GM11168 (cell line): ENCODE measurements around the gene CLSTN2.

Source experiments
- in situ Hi-C: fragments of 300-500 bp; cut with MboI; formaldehyde crosslinking; loops from one replicate; pipeline ENCODE4 v1.12.0; 2022; ENCODE audit warnings: low sequenced_read_pairs; ENCODE audit not compliant: unreplicated experiment

CLSTN2 gene

DNA sequence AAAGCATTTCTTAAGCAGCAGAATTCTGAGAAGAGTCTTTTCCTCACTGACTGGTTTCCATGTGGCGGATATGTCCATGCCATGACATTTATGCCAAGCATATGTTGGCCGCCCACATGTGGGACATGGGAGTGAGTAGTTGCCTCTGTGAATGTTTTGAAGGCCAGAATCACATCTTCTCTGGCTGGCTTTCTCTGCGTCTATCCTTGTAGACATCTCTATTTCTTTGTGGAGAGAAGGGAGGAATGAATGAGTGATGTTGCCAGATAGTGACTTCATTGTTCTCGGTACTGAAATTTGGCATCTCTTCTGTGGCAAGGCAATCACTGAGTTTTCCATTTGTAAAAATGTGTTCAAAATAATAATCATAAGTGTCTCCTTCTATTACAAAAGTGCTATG is 316.0 kb downstream of the CLSTN2 start:
- in situ Hi-C loops, result no loop called here

DNA sequence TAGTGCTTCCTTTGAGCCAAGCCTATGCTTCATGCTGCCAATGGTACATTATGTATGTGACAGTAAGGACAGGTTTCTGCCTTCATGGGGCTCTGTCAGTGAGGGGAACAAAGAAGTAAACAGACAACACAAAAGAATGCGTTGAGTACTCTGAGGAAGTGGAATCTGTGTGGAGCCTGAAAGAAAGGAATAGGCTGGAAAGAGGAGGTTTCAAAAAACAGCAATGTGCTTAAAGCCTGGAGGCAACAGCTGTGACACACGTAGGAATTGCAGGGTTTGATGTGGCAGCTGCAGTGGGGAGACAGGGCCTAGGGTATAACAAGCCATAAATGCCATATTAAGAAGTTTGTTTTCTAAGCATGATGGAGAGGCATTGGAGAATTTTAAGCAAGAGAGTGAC is 316.7 kb downstream of the CLSTN2 start:
- in situ Hi-C loops, result no loop called here

GRCh38 chr3:140252812-140253656 is 318.0 kb downstream of the CLSTN2 start:
- in situ Hi-C loops, result no loop called here

GRCh38 chr3:140258222-140258724 is 323.3 kb downstream of the CLSTN2 start:
- in situ Hi-C loops, result no loop called here

- in situ Hi-C loops, result no loop called here
Measured at GRCh38 chr3:140265302-140265701, 330.3 kb downstream of the CLSTN2 start.

DNA sequence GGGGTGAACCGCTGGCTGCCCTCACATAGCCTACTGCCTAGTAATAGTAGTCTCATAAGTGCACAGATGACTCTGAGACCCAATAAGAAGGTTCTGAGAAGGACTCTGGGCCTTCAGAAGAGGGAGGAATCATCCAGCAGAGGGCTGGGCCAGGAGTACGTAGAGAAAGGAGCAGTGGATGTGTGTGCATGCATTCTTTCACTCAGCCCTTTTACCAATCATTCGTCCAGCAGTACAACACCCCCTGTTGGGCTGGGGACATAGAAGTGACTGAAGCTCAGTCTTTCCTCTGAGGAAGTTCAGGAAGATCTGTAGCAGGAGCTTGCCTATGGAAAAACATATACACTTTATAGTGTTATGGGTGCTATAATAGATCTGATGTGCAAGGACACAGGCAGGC is 333.1 kb downstream of the CLSTN2 start:
- in situ Hi-C loops, result no loop called here

- in situ Hi-C loops, result no loop called here
Measured at GRCh38 chr3:140268610-140269009, 333.6 kb downstream of the CLSTN2 start.

DNA sequence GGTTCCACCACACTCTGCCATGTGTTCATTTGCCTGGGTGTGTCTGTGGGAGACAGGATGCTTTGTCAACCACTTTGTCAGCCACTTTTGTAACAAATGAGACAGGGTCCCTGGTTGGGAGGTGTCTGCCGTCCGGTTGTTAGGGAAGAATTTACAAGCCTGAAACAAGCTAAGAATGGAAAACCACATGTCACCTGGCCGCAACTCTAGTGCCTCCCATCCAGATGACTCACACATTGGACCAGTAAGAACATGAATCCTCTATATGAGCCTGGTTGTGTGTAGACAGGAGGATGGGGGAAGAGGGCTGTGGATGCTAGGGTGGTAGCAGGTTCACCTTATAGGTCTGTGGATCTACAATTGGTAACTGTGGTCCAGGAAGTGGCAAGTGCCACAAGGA is 335.3 kb downstream of the CLSTN2 start:
- in situ Hi-C loops, result no loop called here

- in situ Hi-C loops, result no loop called here
Measured at GRCh38 chr3:140273542-140274195, 338.7 kb downstream of the CLSTN2 start.

DNA sequence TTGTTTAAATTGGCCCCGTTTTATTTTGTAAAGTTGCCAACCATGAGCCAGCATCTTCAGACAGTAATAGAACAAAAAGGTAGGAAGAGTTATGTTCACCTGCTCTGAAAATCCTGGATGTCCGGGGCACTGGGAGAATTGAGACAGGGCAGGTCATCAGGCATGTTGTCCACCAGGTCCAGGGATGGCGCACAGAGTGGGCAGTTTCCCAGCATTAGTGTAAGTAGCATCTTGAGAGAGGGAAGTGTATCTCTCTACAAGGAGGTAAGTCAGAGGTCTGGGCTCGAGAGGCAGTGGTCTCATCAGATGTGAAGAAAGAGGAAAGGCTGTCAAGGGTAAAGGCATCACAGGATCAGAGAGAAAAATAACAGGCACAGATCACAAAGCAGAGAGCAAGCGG is 339.4 kb downstream of the CLSTN2 start:
- in situ Hi-C loops, result no loop called here

- in situ Hi-C loops, result no loop called here
Measured at GRCh38 chr3:140276703-140277102, 341.7 kb downstream of the CLSTN2 start.

DNA sequence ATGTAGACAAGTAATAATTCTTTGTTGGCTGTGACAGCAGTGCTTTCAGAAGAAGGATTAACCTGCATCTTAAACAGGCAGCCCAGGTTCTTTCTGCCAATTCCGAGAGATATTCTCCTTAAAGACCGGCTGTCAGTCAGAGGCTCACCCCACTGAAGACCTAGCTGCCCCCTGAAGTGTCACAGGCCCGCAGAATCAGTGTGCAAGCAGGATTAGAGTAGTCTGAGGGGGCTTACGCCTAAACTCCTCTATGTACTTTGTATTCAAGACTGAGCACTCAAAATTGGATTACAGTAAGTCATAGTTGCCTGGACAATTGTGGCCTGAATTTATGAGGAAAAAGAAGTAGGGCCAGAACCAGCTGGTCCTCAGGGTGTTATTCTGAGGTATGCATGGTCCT is 342.9 kb downstream of the CLSTN2 start:
- in situ Hi-C loops, result no loop called here

DNA sequence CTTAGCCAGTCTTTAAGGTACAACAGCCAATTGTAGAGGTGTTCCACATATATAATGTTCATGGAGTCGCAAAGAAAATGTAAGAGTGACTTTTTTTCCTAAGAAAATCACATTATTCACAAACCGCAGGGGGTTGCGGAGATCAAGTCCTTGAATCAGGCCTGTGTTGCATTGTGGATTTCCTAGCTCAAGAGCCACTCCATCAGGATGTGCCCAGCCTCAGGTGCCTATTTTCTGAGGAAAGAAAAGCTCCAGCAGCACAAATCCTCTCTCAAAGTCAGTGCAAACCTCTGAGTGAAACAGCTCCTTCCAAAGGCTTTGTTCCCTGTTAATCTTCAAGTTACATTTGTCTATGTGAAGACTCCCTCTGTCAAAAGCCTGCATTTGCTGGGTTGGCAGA is 349.4 kb downstream of the CLSTN2 start:
- in situ Hi-C loops, result no loop called here

DNA sequence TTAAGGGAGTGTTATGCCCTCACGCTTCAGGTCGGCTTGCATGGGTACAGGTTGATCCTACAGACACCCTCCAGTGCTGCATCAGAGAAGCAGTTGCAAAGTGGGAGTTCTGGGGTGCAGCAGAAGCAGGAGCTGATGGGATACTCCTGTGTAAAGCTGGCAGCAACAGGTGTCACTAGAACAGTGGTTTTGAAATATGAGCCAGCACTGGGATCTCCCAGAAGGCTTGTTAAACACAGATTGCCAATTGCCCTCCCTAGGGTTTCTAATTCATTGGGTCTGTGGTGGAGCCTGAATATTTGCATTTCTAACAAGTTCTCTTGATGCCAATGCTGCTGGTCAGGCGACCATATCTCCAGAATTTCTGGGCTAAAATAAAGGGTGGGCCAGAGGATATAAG is 350.4 kb downstream of the CLSTN2 start:
- in situ Hi-C loops, result no loop called here

- in situ Hi-C loops, result no loop called here
Measured at GRCh38 chr3:140288595-140288994, 353.6 kb downstream of the CLSTN2 start.

GRCh38 chr3:140290105-140290504 is 355.1 kb downstream of the CLSTN2 start:
- in situ Hi-C loops, result no loop called here

DNA sequence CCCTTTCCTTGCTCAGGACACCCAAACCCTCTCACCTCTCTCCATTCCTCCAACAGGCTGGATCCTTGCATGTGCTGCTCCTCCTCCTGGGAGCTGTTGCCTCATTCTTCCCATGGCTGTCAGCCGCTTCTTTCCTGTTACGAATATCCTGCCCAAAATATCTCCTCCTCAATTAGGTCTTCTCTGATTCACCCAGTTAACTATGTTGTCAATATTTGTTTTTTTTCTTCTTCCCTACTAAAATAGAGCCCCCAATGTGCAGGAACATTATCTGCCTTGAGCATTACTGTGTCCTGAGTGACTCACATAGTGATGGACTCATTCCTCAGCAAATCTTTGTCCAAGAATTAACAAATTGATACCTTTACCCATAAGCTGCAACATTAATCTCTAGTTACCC is 357.2 kb downstream of the CLSTN2 start:
- in situ Hi-C loops, result no loop called here

DNA sequence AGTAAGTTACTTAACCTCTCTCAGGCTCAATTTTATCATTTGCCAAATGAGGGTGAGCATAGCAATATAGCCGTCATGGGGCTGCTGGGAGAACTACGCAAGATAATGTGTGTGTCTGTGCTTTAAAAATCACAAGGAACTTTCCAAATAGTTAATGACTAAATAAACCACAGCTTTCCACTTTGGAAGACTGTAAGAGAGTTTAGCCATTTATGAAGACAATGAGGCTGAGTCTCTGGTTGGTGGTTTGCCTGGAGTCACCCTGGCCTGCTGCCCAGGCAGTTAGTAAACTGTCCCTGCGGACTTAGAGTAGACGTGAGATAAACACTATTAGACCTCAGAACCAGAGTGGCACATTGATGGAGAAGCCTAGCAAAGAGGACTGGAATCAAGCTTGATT is 357.7 kb downstream of the CLSTN2 start:
- in situ Hi-C loops, result no loop called here

- in situ Hi-C loops, result no loop called here
Measured at GRCh38 chr3:140294058-140294457, 359.1 kb downstream of the CLSTN2 start.

- in situ Hi-C loops, result no loop called here
Measured at GRCh38 chr3:140296796-140297352, 361.9 kb downstream of the CLSTN2 start.

DNA sequence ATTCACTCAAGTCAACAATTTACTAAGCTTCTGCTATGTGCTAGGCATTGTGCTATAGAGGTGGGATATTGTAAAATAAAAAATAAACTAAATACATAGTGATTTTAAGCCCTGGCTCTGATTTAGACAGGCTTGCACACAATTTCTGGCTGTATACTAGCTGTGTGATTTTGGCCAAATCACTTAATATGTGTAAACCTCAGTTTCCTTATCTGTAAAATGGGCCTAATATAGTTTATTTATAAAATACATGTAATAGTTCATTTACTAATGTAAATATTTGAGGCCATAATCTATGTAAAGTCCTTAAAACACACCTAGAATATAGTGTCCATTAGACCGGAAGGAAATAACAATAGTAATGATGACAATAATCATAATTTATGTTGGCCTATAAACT is 363.1 kb downstream of the CLSTN2 start:
- in situ Hi-C loops, result no loop called here
